Measurements from ENCODE around the gene PDZD7. TPM values are rescaled to one million over a fixed set of nuclear protein-coding genes. Genes with fewer than 3 reads are reported as not detected.
A peak's percentile ranks its signal among the peaks of the same experiment; 100 is the strongest.

Gene PDZD7
- total RNA-seq, 1 experiment from 2014 or later: 6.1 TPM

GRCh38 chr10:101043363-101043707, 12.4 kb upstream of the PDZD7 start:
- peak overlapping the region; percentile 77 for H3K9ac ChIP-seq (ENCODE audit: low read length)
- TF ChIP-seq SIN3A (IDR thresholded peaks at IDR 0.05; ENCODE audit: low read depth): no peak
- 0 out of 2 replicates have a peak, but pooled peaks have one; percentile 22 for TF ChIP-seq ZFX (IDR thresholded peaks at IDR 0.05)
- peak overlapping the region; percentile 26 for H2AFZ ChIP-seq (ENCODE audit: low read depth, low read length, poor library complexity, severe bottlenecking)
- no peaks in the 10 kb centered on the region for H3K9me2 ChIP-seq (ENCODE audit: insufficient read depth)
- intact Hi-C loops (cut with micrococcal nuclease): loop anchor here (2.0 kb wide), 1 partner anchor 17 kb away; the partner anchor contains the start of gene KAZALD1
- H3K36me3 ChIP-seq (ENCODE audit: control insufficient read depth in 1 of 2, insufficient read depth in 2 of 2, low read length in 2 of 2): peaks cover 0 to 5% of the 10 kb centered on the region in 2 experiments; a peak in 1 of 4 replicates
- ATAC-seq (peak; percentile 4), DNase-seq (ENCODE audit: low read depth, low spot score) (no peak)
- peaks cover 15% of the 10 kb centered on the region; the same call in 1 of the 2 replicates for H3K79me2 ChIP-seq (ENCODE audit: insufficient read depth, low read length)
- no peaks in the 10 kb centered on the region for H3K9me3 ChIP-seq (ENCODE audit: control insufficient read depth in 1 of 2, insufficient read depth in 1 of 2, low read depth in 1 of 2, low read length in 2 of 2)
- ChIA-PET RAD21 (ENCODE audit: low non-redundant PET in 1 of 2, low total read pairs in 2 of 2, uncharacterized antibody in 2 of 2, unreplicated experiment in 2 of 2) (interaction anchor here (0.5 to 3.3 kb wide), 6 partner anchors 15 to 893 kb away, joined by 4 to 23 read pairs (median 6); no protein-coding TSS in a partner anchor), CTCF (interaction anchor here (0.9 to 5.4 kb wide), 17 partner anchors 9 to 797 kb away, joined by 3 to 118 read pairs (median 12); partner anchors contain the start of genes KAZALD1, PDZD7 and SFXN3), POLR2A (interaction anchor here (1.1 to 2.5 kb wide), 12 partner anchors 9 to 99 kb away, joined by 4 to 33 read pairs (median 6); partner anchors contain the start of genes KAZALD1, PDZD7 and SFXN3)
- peak overlapping the region; percentile 82 for H3K4me2 ChIP-seq (ENCODE audit: low read length)
- BruUV-seq (replicated peaks): no TSS peak
- H3K27me3 ChIP-seq (ENCODE audit: insufficient read depth, low read length): no peaks in the 10 kb centered on the region
- H4K20me1 ChIP-seq (ENCODE audit: insufficient read depth): no peaks in the 10 kb centered on the region
- peak overlapping the region; percentile 55 to 59 for H3K4me3 ChIP-seq (replicated peaks in 1 of 2; ENCODE audit: low read depth in 1 of 2, low read length in 2 of 2)
- H3K4me1 ChIP-seq (ENCODE audit: control insufficient read depth in 1 of 2, insufficient read depth in 2 of 2, low read length in 2 of 2): peaks cover 26 to 33% of the 10 kb centered on the region in 2 experiments
- peak overlapping the region; percentile 84 for H3K27ac ChIP-seq (ENCODE audit: low read depth, low read length)

- H2AFZ ChIP-seq (ENCODE audit: low read depth, low read length, poor library complexity, severe bottlenecking): peak overlapping the region; percentile 26
- no peaks in the 10 kb centered on the region for H3K27me3 ChIP-seq (ENCODE audit: insufficient read depth, low read length)
- peak; percentile 26 for TF ChIP-seq TCF7L2 (IDR thresholded peaks at IDR 0.05; ENCODE audit: borderline replicate concordance, extremely low read depth, insufficient read depth, insufficient read length)
- TF ChIP-seq REST (IDR thresholded peaks at IDR 0.05; ENCODE audit: low read depth): no peak
- TF ChIP-seq YY1 (IDR thresholded peaks at IDR 0.05; ENCODE audit: extremely low read depth, insufficient replicate concordance, low read depth, low read length): no peak
- TF ChIP-seq ZBTB33 (IDR thresholded peaks at IDR 0.05; ENCODE audit: extremely low read depth, insufficient replicate concordance, low read length): peak; percentile 95
- no peak for TF ChIP-seq JUND (IDR thresholded peaks at IDR 0.05)
- TF ChIP-seq POLR2AphosphoS5 (IDR thresholded peaks at IDR 0.05; ENCODE audit: low read depth, low read length): peak; percentile 95
- peak; percentile 82 for TF ChIP-seq POLR2A (IDR thresholded peaks at IDR 0.05; ENCODE audit: borderline replicate concordance, extremely low read depth, insufficient read depth, insufficient read length)
- peak overlapping the region; percentile 82 for H3K4me2 ChIP-seq (ENCODE audit: low read length)
- ChIA-PET RAD21 (ENCODE audit: low non-redundant PET in 1 of 2, low total read pairs in 2 of 2, uncharacterized antibody in 2 of 2, unreplicated experiment in 2 of 2) (interaction anchor here (0.5 to 3.3 kb wide), 6 partner anchors 15 to 893 kb away, joined by 4 to 23 read pairs (median 6); no protein-coding TSS in a partner anchor), POLR2A (interaction anchor here (0.9 to 2.5 kb wide), 13 partner anchors 8 to 99 kb away, joined by 3 to 33 read pairs (median 6); partner anchors contain the start of genes KAZALD1, PDZD7 and SFXN3), CTCF (interaction anchor here (0.9 to 5.4 kb wide), 18 partner anchors 9 to 798 kb away, joined by 3 to 118 read pairs (median 10); partner anchors contain the start of genes KAZALD1, PDZD7 and SFXN3)
- no peaks in the 10 kb centered on the region for H3K9me3 ChIP-seq (ENCODE audit: control insufficient read depth in 1 of 2, insufficient read depth in 1 of 2, low read depth in 1 of 2, low read length in 2 of 2)
- peak overlapping the region; percentile 77 for H3K9ac ChIP-seq (ENCODE audit: low read length)
- H3K79me2 ChIP-seq (ENCODE audit: insufficient read depth, low read length): peaks cover 15% of the 10 kb centered on the region; the same call in 1 of the 2 replicates
- no peaks in the 10 kb centered on the region for H3K9me2 ChIP-seq (ENCODE audit: insufficient read depth)
- H3K27ac ChIP-seq (ENCODE audit: low read depth, low read length): peak overlapping the region; percentile 84
- ATAC-seq (peak; percentile 91), DNase-seq (ENCODE audit: low read depth, low spot score) (peak; percentile 97)
- H3K36me3 ChIP-seq (ENCODE audit: control insufficient read depth in 1 of 2, insufficient read depth in 2 of 2, low read length in 2 of 2): peaks cover 0 to 10% of the 10 kb centered on the region in 2 experiments; a peak in 1 of 4 replicates
- intact Hi-C loops (cut with micrococcal nuclease): loop anchor here (2.0 kb wide), 1 partner anchor 18 kb away; the partner anchor contains the start of gene KAZALD1
- TSS peak; percentile 92 for BruUV-seq (replicated peaks)
- H3K4me1 ChIP-seq (ENCODE audit: control insufficient read depth in 1 of 2, insufficient read depth in 2 of 2, low read length in 2 of 2): peaks cover 26 to 33% of the 10 kb centered on the region in 2 experiments
- no peaks in the 10 kb centered on the region for H4K20me1 ChIP-seq (ENCODE audit: insufficient read depth)
- H3K4me3 ChIP-seq (replicated peaks in 1 of 2; ENCODE audit: low read depth in 1 of 2, low read length in 2 of 2): peak overlapping the region; percentile 55 to 59
These were observed 11.9 kb upstream of the PDZD7 start for GRCh38 chr10:101042667-101043362.
